Measurements from ENCODE around the gene NRN1L.
"Not testable (repeated sequence)": the region's sequence is repeated elsewhere in the genome, so short reads cannot be mapped to it uniquely, and the experiment has no call there.

NRN1L gene

GRCh38 chr16:67883872-67884261 is 818 bp upstream of the NRN1L start:
- DNase-seq, result peak; percentile 34

- no peak for DNase-seq
These were observed 860 bp downstream of the NRN1L start for GRCh38 chr16:67885545-67885944.

- no peak for DNase-seq
These were observed 1.3 kb downstream of the NRN1L start for GRCh38 chr16:67885976-67886375.

- no peak for DNase-seq
These were observed 1.7 kb downstream of the NRN1L start for GRCh38 chr16:67886387-67886786.

- DNase-seq, result no peak
These were observed 3.6 kb downstream of the NRN1L start for GRCh38 chr16:67888331-67888730.

GRCh38 chr16:67892375-67892774 is 7.7 kb downstream of the NRN1L start:
- no peak for DNase-seq

- peak; percentile 95 for DNase-seq
These were observed 8.4 kb downstream of the NRN1L start, which contains the start of gene PSKH1 for GRCh38 chr16:67892899-67893742. TSS of gene PSKH1 (plus strand) at chr16:67893254. CDS start at chr16:67908750, 15,496 bp downstream.

GRCh38 chr16:67893743-67894399 is 9.2 kb downstream of the NRN1L start:
- DNase-seq, result no peak

GRCh38 chr16:67897231-67897630 is 12.5 kb downstream of the NRN1L start:
- DNase-seq, result no peak

- DNase-seq, result no peak
These were observed 17.0 kb downstream of the NRN1L start for GRCh38 chr16:67901734-67902133.

- DNase-seq, result no peak
These were observed 18.1 kb downstream of the NRN1L start for GRCh38 chr16:67902831-67903230.

GRCh38 chr16:67907397-67908180 is 22.9 kb downstream of the NRN1L start:
- DNase-seq, result no peak

GRCh38 chr16:67909056-67909742 is 24.5 kb downstream of the NRN1L start:
- DNase-seq, result no peak

- peak; percentile 8 for DNase-seq
These were observed 25.5 kb downstream of the NRN1L start for GRCh38 chr16:67910158-67910557.

GRCh38 chr16:67914758-67915495 is 30.2 kb downstream of the NRN1L start:
- DNase-seq, result no peak

- not testable (repeated sequence) for DNase-seq
These were observed 30.7 kb downstream of the NRN1L start for GRCh38 chr16:67915496-67915769.

- DNase-seq, result no peak
These were observed 31.4 kb downstream of the NRN1L start for GRCh38 chr16:67915831-67916723.

- peak; percentile 73 for DNase-seq
These were observed 32.6 kb downstream of the NRN1L start for GRCh38 chr16:67917140-67917851.

GRCh38 chr16:67917852-67918236 is 33.2 kb downstream of the NRN1L start:
- peak; percentile 35 for DNase-seq

- no peak for DNase-seq
These were observed 35.0 kb downstream of the NRN1L start for GRCh38 chr16:67919622-67920221.
